OCI-LY3 (cell line): Measurements from ENCODE around the gene NPB.

Experiments
- H2AFZ ChIP-seq: fragments of 200-600, 300-600 bp; shearing (Covaris generic); 2 replicates; pipeline ENCODE4 v1.6.0; 2014; ENCODE audit warnings: antibody characterized with exemption, low read depth, low read length
- H3K27ac ChIP-seq: fragments of 200-600, 300-600 bp; sonication (generic); 2 replicates; pipeline ENCODE4 v1.5.1; 2014; ENCODE audit warnings: mild to moderate bottlenecking, low read length, moderate library complexity, mixed read lengths
- H3K27me3 ChIP-seq: fragments of 200-600, 300-600 bp; sonication (generic); 2 replicates; pipeline ENCODE4 v1.6.1; 2014; ENCODE audit warnings: low read depth, low read length, mixed read lengths
- H3K36me3 ChIP-seq: fragments of 200-600, 300-600 bp; sonication (generic); replicated peaks from 2 replicates; pipeline ENCODE3; 2014; ENCODE audit warnings: low read depth, low read length, mixed read lengths
- H3K4me1 ChIP-seq: fragments of 300-600, 200-600 bp; sonication (generic); 2 replicates; pipeline ENCODE4 v1.6.1; 2014; ENCODE audit warnings: low read length, mixed read lengths
- H3K4me2 ChIP-seq: fragments of 200-600, 300-600 bp; sonication (generic); 2 replicates; pipeline ENCODE4 v1.6.1; 2014; ENCODE audit warnings: low read length, mixed read lengths
- H3K4me3 ChIP-seq: fragments of 300-600, 200-600 bp; sonication (generic); 2 replicates; pipeline ENCODE4 v1.5.1; 2014; ENCODE audit warnings: antibody characterized with exemption, mild to moderate bottlenecking, low read length, moderate library complexity
- H3K79me2 ChIP-seq: fragments of 300-600, 200-600 bp; shearing (Covaris generic); 2 replicates; pipeline ENCODE4 v1.6.1; 2014; ENCODE audit warnings: mild to moderate bottlenecking, low read length, mixed read lengths
- H3K9ac ChIP-seq: fragments of 300-600, 200-600 bp; shearing (Covaris generic); 2 replicates; pipeline ENCODE4 v1.6.0; 2014; ENCODE audit warnings: mild to moderate bottlenecking, low read length, moderate library complexity
- H3K9me3 ChIP-seq: fragments of 200-600, 300-600 bp; shearing (Covaris generic); 2 replicates; pipeline ENCODE4 v1.6.1; 2014; ENCODE audit warnings: low read length, mixed read lengths; ENCODE audit not compliant: insufficient read depth
- H4K20me1 ChIP-seq: fragments of 200-600, 300-600 bp; sonication (generic); 2 replicates; pipeline ENCODE4 v1.6.1; 2016; ENCODE audit warnings: low read length, mixed read lengths; ENCODE audit not compliant: insufficient read depth
- CTCF ChIP-seq: fragments of 200-600, 300-600 bp; sonication (generic); IDR thresholded peaks from 2 replicates; pipeline ENCODE4 v1.5.1; 2014; ENCODE audit warnings: antibody characterized with exemption, low read length, low read depth
- EZH2phosphoT487 ChIP-seq: fragments of 200-600 bp; shearing (Covaris generic); IDR thresholded peaks from 2 replicates; pipeline ENCODE4 v1.6.1; 2018; ENCODE audit warnings: antibody characterized with exemption, mixed run types, low read depth

NPB gene

DNA sequence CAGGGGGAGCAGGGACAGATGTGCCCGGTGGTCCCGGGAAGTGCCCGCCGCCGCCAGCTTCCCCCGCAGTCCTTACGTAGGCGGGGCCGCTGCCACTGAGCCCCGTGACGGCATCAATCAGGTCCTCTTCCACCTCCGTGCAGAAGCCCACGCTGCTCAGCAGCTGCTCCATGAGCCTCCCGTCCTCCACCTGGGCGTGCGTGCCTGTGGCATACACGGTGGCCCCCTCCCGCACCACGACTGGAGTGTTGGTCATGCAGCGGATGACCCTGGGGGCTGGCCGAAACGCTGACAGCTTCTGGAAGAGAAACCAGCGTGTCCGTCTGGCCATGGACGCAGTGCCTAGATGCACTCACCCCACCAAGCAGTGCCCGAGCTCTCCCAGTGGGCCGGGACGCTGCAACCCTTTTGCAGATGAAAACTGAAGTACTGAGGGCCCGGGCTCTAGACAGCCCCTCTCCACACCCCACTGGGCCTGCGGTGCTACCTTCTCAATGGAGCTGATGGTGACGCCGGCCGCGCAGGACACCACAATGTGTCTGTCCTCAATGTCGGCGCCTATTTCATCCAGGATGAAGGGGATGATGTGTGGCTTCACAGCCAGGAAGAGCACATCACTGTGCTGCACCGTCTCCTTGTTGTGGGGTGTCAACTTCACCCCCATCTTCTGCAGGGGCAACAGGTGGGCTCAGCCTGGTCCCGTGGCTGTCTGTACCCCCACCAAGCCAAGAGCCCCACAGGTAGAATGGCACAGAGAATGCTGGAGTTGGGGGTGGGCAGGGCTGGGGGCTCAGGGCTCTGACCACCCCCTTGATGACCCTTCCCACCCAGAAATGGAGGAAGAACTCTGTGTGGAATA, 33.0 kb downstream of the NPB start:
- Histone ChIP-seq H3K4me3 (no peak overlapping the region), H3K9me3 (no peaks in the 10 kb centered on the region), H3K4me1 (no peaks in the 10 kb centered on the region), H2AFZ (no peak overlapping the region), H3K79me2 (peaks cover 6% of the 10 kb centered on the region; the same call in 1 of the 2 replicates), H4K20me1 (no peaks in the 10 kb centered on the region), H3K36me3 (no peaks in the 10 kb centered on the region), H3K27ac (no peak overlapping the region), H3K27me3 (no peaks in the 10 kb centered on the region), H3K9ac (no peak overlapping the region), H3K4me2 (no peak overlapping the region)
- no peak for TF ChIP-seq EZH2phosphoT487
- TF ChIP-seq CTCF, result no peak

- H3K4me3 ChIP-seq, result no peak overlapping the region
- H3K9me3 ChIP-seq, result no peaks in the 10 kb centered on the region
- no peaks in the 10 kb centered on the region for H4K20me1 ChIP-seq
- no peaks in the 10 kb centered on the region for H3K27me3 ChIP-seq
- no peak overlapping the region for H3K27ac ChIP-seq
- H3K9ac ChIP-seq, result no peak overlapping the region
- H2AFZ ChIP-seq, result no peak overlapping the region
- peaks cover 6% of the 10 kb centered on the region; the same call in 1 of the 2 replicates for H3K79me2 ChIP-seq
- TF ChIP-seq EZH2phosphoT487 (no peak), CTCF (no peak)
- H3K4me1 ChIP-seq, result no peaks in the 10 kb centered on the region
- H3K36me3 ChIP-seq, result no peaks in the 10 kb centered on the region
- 0 out of 2 replicates have a peak overlapping the region, but pooled peaks have one; percentile 7 for H3K4me2 ChIP-seq
Measured at GRCh38 chr17:81935709-81936084, 33.7 kb downstream of the NPB start.

DNA sequence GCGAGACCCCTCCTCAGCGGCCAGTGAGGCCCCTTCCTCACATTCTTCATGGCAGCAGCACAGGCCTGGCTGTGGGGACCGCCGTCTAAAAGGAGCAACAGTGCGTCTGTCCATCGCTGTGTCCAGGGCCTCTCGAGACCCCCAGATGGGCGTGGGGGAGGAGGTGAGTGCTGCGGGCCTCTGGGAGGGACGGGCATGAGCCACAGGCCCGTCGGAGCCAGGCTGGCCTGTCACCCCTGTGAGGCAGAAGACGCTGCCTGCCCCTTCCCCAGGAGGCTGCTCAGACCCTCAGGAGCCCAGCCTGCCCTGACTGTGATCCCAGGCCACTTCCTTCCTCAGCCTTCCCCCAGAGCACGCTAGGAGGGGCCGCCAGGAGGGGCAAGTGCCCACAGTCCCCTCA, 37.2 kb downstream of the NPB start:
- H3K9me3 ChIP-seq, result no peaks in the 10 kb centered on the region
- no peak overlapping the region for H3K4me2 ChIP-seq
- no peak overlapping the region for H2AFZ ChIP-seq
- H3K27ac ChIP-seq, result no peak overlapping the region
- no peaks in the 10 kb centered on the region for H3K36me3 ChIP-seq
- peaks cover 7% of the 10 kb centered on the region; the same call in 1 of the 2 replicates for H3K27me3 ChIP-seq
- H4K20me1 ChIP-seq, result no peaks in the 10 kb centered on the region
- H3K4me3 ChIP-seq, result no peak overlapping the region
- H3K79me2 ChIP-seq, result peaks cover 6% of the 10 kb centered on the region; the same call in 1 of the 2 replicates
- H3K9ac ChIP-seq, result no peak overlapping the region
- TF ChIP-seq CTCF (no peak), EZH2phosphoT487 (no peak)
- H3K4me1 ChIP-seq, result peaks cover 13% of the 10 kb centered on the region

DNA sequence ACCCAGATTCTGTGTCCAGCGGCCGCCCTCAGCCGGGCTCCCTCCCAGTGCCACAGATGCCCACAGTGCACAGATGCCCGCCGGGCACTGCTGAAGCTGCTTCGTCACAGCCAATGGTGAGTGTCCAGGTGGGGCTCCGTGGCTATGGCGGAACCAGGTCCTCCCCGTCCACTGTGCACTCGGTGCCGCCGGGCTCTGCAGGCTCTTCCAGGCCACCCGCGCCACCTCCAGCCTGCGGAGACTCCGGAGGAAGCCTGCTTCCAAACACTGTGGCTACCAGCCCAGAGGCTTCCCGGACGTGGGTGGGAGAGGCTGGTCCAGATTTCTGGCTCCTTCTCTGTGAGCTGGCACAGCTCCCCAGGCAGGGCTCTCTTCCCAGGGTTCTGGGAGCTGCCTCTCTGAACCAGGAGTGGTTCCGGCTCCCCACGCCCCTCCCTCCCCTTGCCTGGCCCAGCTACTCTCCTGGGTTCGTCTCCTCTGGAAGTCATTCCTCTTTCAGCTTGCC, 37.9 kb downstream of the NPB start:
- peaks cover 12% of the 10 kb centered on the region; the same call in 1 of the 2 replicates for H3K27me3 ChIP-seq
- H3K27ac ChIP-seq, result no peak overlapping the region
- no peaks in the 10 kb centered on the region for H3K9me3 ChIP-seq
- H3K79me2 ChIP-seq, result peaks cover 6% of the 10 kb centered on the region; the same call in 1 of the 2 replicates
- no peak for TF ChIP-seq EZH2phosphoT487
- TF ChIP-seq CTCF, result no peak
- peaks cover 14% of the 10 kb centered on the region for H3K4me1 ChIP-seq
- no peak overlapping the region for H2AFZ ChIP-seq
- H3K9ac ChIP-seq, result no peak overlapping the region
- H3K4me3 ChIP-seq, result no peak overlapping the region
- H4K20me1 ChIP-seq, result no peaks in the 10 kb centered on the region
- H3K4me2 ChIP-seq, result no peak overlapping the region
- no peaks in the 10 kb centered on the region for H3K36me3 ChIP-seq
